OCI-LY3 (cell line): ENCODE measurements around the gene KRTAP9-6.

ENCODE experiments used
- H2AFZ ChIP-seq: fragments of 200-600, 300-600 bp; shearing (Covaris generic); 2 replicates; pipeline ENCODE4 v1.6.0; 2014; ENCODE audit warnings: antibody characterized with exemption, low read depth, low read length
- H3K27ac ChIP-seq: fragments of 200-600, 300-600 bp; sonication (generic); 2 replicates; pipeline ENCODE4 v1.5.1; 2014; ENCODE audit warnings: mild to moderate bottlenecking, low read length, moderate library complexity, mixed read lengths
- H3K27me3 ChIP-seq: fragments of 200-600, 300-600 bp; sonication (generic); 2 replicates; pipeline ENCODE4 v1.6.1; 2014; ENCODE audit warnings: low read depth, low read length, mixed read lengths
- H3K36me3 ChIP-seq: fragments of 200-600, 300-600 bp; sonication (generic); replicated peaks from 2 replicates; pipeline ENCODE3; 2014; ENCODE audit warnings: low read depth, low read length, mixed read lengths
- H3K4me1 ChIP-seq: fragments of 300-600, 200-600 bp; sonication (generic); 2 replicates; pipeline ENCODE4 v1.6.1; 2014; ENCODE audit warnings: low read length, mixed read lengths
- H3K4me2 ChIP-seq: fragments of 200-600, 300-600 bp; sonication (generic); 2 replicates; pipeline ENCODE4 v1.6.1; 2014; ENCODE audit warnings: low read length, mixed read lengths
- H3K4me3 ChIP-seq: fragments of 300-600, 200-600 bp; sonication (generic); 2 replicates; pipeline ENCODE4 v1.5.1; 2014; ENCODE audit warnings: antibody characterized with exemption, mild to moderate bottlenecking, low read length, moderate library complexity
- H3K79me2 ChIP-seq: fragments of 300-600, 200-600 bp; shearing (Covaris generic); 2 replicates; pipeline ENCODE4 v1.6.1; 2014; ENCODE audit warnings: mild to moderate bottlenecking, low read length, mixed read lengths
- H3K9ac ChIP-seq: fragments of 300-600, 200-600 bp; shearing (Covaris generic); 2 replicates; pipeline ENCODE4 v1.6.0; 2014; ENCODE audit warnings: mild to moderate bottlenecking, low read length, moderate library complexity
- H3K9me3 ChIP-seq: fragments of 200-600, 300-600 bp; shearing (Covaris generic); 2 replicates; pipeline ENCODE4 v1.6.1; 2014; ENCODE audit warnings: low read length, mixed read lengths; ENCODE audit not compliant: insufficient read depth
- H4K20me1 ChIP-seq: fragments of 200-600, 300-600 bp; sonication (generic); 2 replicates; pipeline ENCODE4 v1.6.1; 2016; ENCODE audit warnings: low read length, mixed read lengths; ENCODE audit not compliant: insufficient read depth
- CTCF ChIP-seq: fragments of 200-600, 300-600 bp; sonication (generic); IDR thresholded peaks from 2 replicates; pipeline ENCODE4 v1.5.1; 2014; ENCODE audit warnings: antibody characterized with exemption, low read length, low read depth
- EZH2phosphoT487 ChIP-seq: fragments of 200-600 bp; shearing (Covaris generic); IDR thresholded peaks from 2 replicates; pipeline ENCODE4 v1.6.1; 2018; ENCODE audit warnings: antibody characterized with exemption, mixed run types, low read depth

KRTAP9-6 gene

GRCh38 chr17:41304091-41304490, 38.9 kb downstream of the KRTAP9-6 start:
- Histone ChIP-seq H3K79me2 (no peaks in the 10 kb centered on the region), H4K20me1 (no peaks in the 10 kb centered on the region), H2AFZ (no peak overlapping the region), H3K4me1 (peaks cover 6% of the 10 kb centered on the region; the same call in 1 of the 2 replicates), H3K9me3 (no peaks in the 10 kb centered on the region), H3K4me2 (no peak overlapping the region), H3K27ac (no peak overlapping the region), H3K36me3 (no peaks in the 10 kb centered on the region), H3K9ac (no peak overlapping the region), H3K27me3 (peaks cover 8% of the 10 kb centered on the region; the same call in 1 of the 2 replicates), H3K4me3 (no peak overlapping the region)
- TF ChIP-seq EZH2phosphoT487, result no peak
- TF ChIP-seq CTCF, result no peak

- H2AFZ ChIP-seq, result no peak overlapping the region
- H3K9ac ChIP-seq, result no peak overlapping the region
- H3K27me3 ChIP-seq, result peaks cover 19% of the 10 kb centered on the region
- H3K4me3 ChIP-seq, result no peak overlapping the region
- H3K36me3 ChIP-seq, result no peaks in the 10 kb centered on the region
- H3K79me2 ChIP-seq, result no peaks in the 10 kb centered on the region
- no peak overlapping the region for H3K27ac ChIP-seq
- peaks cover 6% of the 10 kb centered on the region; the same call in 1 of the 2 replicates for H3K4me1 ChIP-seq
- H3K4me2 ChIP-seq, result no peak overlapping the region
- no peaks in the 10 kb centered on the region for H3K9me3 ChIP-seq
- no peaks in the 10 kb centered on the region for H4K20me1 ChIP-seq
- TF ChIP-seq CTCF, result no peak
- no peak for TF ChIP-seq EZH2phosphoT487
Measured at GRCh38 chr17:41307647-41308046, 42.5 kb downstream of the KRTAP9-6 start.

GRCh38 chr17:41308251-41308917, 43.2 kb downstream of the KRTAP9-6 start:
- Histone ChIP-seq H3K9ac (no peak overlapping the region), H2AFZ (0 out of 2 replicates have a peak overlapping the region, but pooled peaks have one; percentile 3), H3K27me3 (peaks cover 22% of the 10 kb centered on the region), H3K4me2 (peak overlapping the region; percentile 28), H3K9me3 (no peaks in the 10 kb centered on the region), H3K79me2 (no peaks in the 10 kb centered on the region), H3K4me1 (peaks cover 6% of the 10 kb centered on the region; the same call in 1 of the 2 replicates), H3K36me3 (no peaks in the 10 kb centered on the region), H4K20me1 (no peaks in the 10 kb centered on the region), H3K4me3 (0 out of 2 replicates have a peak overlapping the region, but pooled peaks have one; percentile 11), H3K27ac (no peak overlapping the region)
- TF ChIP-seq CTCF (no peak), EZH2phosphoT487 (no peak)

GRCh38 chr17:41308918-41309359, 43.8 kb downstream of the KRTAP9-6 start, which contains the start of gene KRTAP16-1:
Gene KRTAP16-1 (minus strand): TSS chr17:41309309. CDS start chr17:41309253, 56 bp downstream.
- no peak within 1 kb of the TSS for H3K9ac ChIP-seq
- no peaks in the 10 kb centered on the region for H3K36me3 ChIP-seq
- H2AFZ ChIP-seq, result 0 out of 2 replicates have a peak within 1 kb of the TSS, but pooled peaks have one; percentile 3
- no peaks in the 10 kb centered on the region for H3K79me2 ChIP-seq
- no peak within 1 kb of the TSS for H3K27ac ChIP-seq
- H3K9me3 ChIP-seq, result no peaks in the 10 kb centered on the region
- no peaks in the 10 kb centered on the region for H4K20me1 ChIP-seq
- peaks cover 6% of the 10 kb centered on the region; the same call in 1 of the 2 replicates for H3K4me1 ChIP-seq
- H3K4me3 ChIP-seq, result 0 out of 2 replicates have a peak within 1 kb of the TSS, but pooled peaks have one; percentile 11
- TF ChIP-seq CTCF, result no peak
- H3K4me2 ChIP-seq, result peak within 1 kb of the TSS; percentile 28
- peaks cover 22% of the 10 kb centered on the region for H3K27me3 ChIP-seq
